ENCODE results near the gene CXCR4.

DNA sequence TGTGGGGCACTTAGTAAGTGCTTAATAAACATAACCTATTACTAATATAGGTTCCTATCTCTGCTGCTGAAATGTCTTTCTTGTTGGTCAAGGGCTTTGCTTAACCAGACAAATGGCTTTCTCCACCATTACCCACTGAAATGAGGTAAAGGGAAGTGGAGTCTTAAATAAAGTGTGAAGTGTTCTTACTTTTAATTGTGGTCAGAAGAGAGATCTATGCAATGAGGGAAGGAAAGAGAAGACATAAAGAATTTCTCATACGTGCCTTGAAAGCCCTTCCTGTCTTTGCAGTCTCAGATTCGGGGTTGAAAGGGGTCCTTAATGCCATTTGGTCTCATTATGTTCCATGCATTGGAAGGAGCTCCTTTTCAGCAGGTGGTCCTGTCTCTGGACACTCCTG, 6.9 kb upstream of the CXCR4 start:
- no peak for TF ChIP-seq POLR2AphosphoS5 (IDR thresholded peaks at IDR 0.05)
- TF ChIP-seq, protein P1, sequence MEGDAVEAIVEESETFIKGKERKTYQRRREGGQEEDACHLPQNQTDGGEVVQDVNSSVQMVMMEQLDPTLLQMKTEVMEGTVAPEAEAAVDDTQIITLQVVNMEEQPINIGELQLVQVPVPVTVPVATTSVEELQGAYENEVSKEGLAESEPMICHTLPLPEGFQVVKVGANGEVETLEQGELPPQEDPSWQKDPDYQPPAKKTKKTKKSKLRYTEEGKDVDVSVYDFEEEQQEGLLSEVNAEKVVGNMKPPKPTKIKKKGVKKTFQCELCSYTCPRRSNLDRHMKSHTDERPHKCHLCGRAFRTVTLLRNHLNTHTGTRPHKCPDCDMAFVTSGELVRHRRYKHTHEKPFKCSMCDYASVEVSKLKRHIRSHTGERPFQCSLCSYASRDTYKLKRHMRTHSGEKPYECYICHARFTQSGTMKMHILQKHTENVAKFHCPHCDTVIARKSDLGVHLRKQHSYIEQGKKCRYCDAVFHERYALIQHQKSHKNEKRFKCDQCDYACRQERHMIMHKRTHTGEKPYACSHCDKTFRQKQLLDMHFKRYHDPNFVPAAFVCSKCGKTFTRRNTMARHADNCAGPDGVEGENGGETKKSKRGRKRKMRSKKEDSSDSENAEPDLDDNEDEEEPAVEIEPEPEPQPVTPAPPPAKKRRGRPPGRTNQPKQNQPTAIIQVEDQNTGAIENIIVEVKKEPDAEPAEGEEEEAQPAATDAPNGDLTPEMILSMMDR (IDR thresholded peaks at IDR 0.05), result no peak
- TF ChIP-seq EP300 (IDR thresholded peaks at IDR 0.05), result no peak
- TF ChIP-seq POLR2A (IDR thresholded peaks at IDR 0.05), result no peak
